Body of pancreas (tissue), 4 donors: ENCODE data around the gene GALNT17. TPM values are rescaled to one million over a fixed set of nuclear protein-coding genes. Genes with fewer than 3 reads are reported as not detected.

Source experiments
- ATAC-seq: fragments of 150-250 bp; one replicate; pipeline ENCODE4 v1.9.1; 2016
- DNase-seq, 4 donors: peaks; one replicate each; pipeline ENCODE4 v3.0.0-alpha.2; 2019
- H3K27ac ChIP-seq, 4 donors: fragments of 200-600 bp; sonication (generic); 1 replicate in 3 of 4; 2 replicates in 1 of 4; pipeline versions ENCODE4 v1.5.1 to v1.6.1; 2016 to 2019; ENCODE audit warnings: mild to moderate bottlenecking in 1 of 4, mixed read lengths in 1 of 4, moderate library complexity in 1 of 4
- H3K27me3 ChIP-seq, 2 donors: fragments of 200-600 bp; sonication (generic); one replicate each; pipeline ENCODE4 v1.6.0; 2016; ENCODE audit warnings: mild to moderate bottlenecking in 1 of 2
- H3K36me3 ChIP-seq, 2 donors: fragments of 200-600 bp; sonication (generic); replicated peaks in 1 of 2; 2 replicates each; pipeline ENCODE4 v1.5.1; 2016; ENCODE audit warnings: low read depth in 2 of 2; ENCODE audit not compliant: insufficient read depth in 1 of 2
- H3K4me1 ChIP-seq: fragments of 200-600 bp; sonication (generic); one replicate; pipeline ENCODE4 v1.6.0; 2016
- H3K4me3 ChIP-seq, 2 donors: fragments of 200-600 bp; sonication (generic); 1 replicate in 1 of 2; 2 replicates in 1 of 2; pipeline ENCODE4 v1.5.1; 2016 to 2019
- H3K9me3 ChIP-seq, 3 donors: fragments of 200-600 bp; sonication (generic); 1 replicate in 2 of 3; 2 replicates in 1 of 3; pipeline ENCODE4 v1.5.1; 2016
- CTCF ChIP-seq, 7 experiments: fragments of 450-650 bp in 4 of 7; fragments of 200-600 bp in 3 of 7; sonication (generic) in 3 of 7; IDR thresholded peaks; one replicate each; pipeline ENCODE4 v1.5.1; 2016 to 2019; ENCODE audit warnings: antibody characterized with exemption in 7 of 7
- POLR2A ChIP-seq, 3 donors: fragments of 450-650 bp; IDR thresholded peaks; one replicate each; pipeline ENCODE4 v1.6.1; 2016; ENCODE audit warnings: antibody characterized with exemption in 3 of 3, mild to moderate bottlenecking in 2 of 3
- WGBS, 2 donors: methylation state at CpG; one replicate each; pipeline ENCODE4 v1.1.5; 2017; 5-methylcytosine and 5-hydroxymethylcytosine counted together
- intact Hi-C: fragments of 100-400 bp; cut with DNase I; formaldehyde crosslinking; loops from one replicate; pipeline ENCODE4 v1.15.1; 2023
- total RNA-seq, 2 donors: library from RNA; depleted of rRNA; stranded (reverse); fragments of >200 nt; gene quantifications; one replicate each; pipeline ENCODE4 v1.1.0, GENCODE V29; 2016

Gene GALNT17
- total RNA-seq, 2 donors from 2014 or later, result 6.5 to 27.4 TPM

- WGBS, 2 donors, result 8 to 10% methylated on average over 5 of the region's 5 CpGs
- DNase-seq (no peak), ATAC-seq (no peak)
- H3K4me1 ChIP-seq, result no peaks in the 10 kb centered on the region
- H3K27ac ChIP-seq, result no peak overlapping the region
- H3K27me3 ChIP-seq, result no peaks in the 10 kb centered on the region
- H3K4me3 ChIP-seq, result no peak overlapping the region
- intact Hi-C loops, result no loop called here
- H3K9me3 ChIP-seq, result no peaks in the 10 kb centered on the region
- no peaks in the 10 kb centered on the region for H3K36me3 ChIP-seq
- no peak for TF ChIP-seq CTCF (IDR thresholded peaks at IDR 0.05)
- no peak for TF ChIP-seq POLR2A (IDR thresholded peaks at IDR 0.05)
Measured at GRCh38 chr7:71543396-71543795, 411.5 kb downstream of the GALNT17 start.

GRCh38 chr7:71544816-71545215 is 412.9 kb downstream of the GALNT17 start:
- H3K9me3 ChIP-seq, result no peaks in the 10 kb centered on the region
- no peak for DNase-seq
- H3K27ac ChIP-seq, result no peak overlapping the region
- TF ChIP-seq POLR2A (IDR thresholded peaks at IDR 0.05), result no peak
- no peak for TF ChIP-seq CTCF (IDR thresholded peaks at IDR 0.05)
- H3K4me1 ChIP-seq, result no peaks in the 10 kb centered on the region
- intact Hi-C loops, result no loop called here
- 72 to 86% methylated on average over 5 of the region's 5 CpGs for WGBS, 2 donors
- no peaks in the 10 kb centered on the region for H3K36me3 ChIP-seq
- no peak for ATAC-seq
- H3K27me3 ChIP-seq, result no peaks in the 10 kb centered on the region
- H3K4me3 ChIP-seq, result no peak overlapping the region

- ATAC-seq (no peak), DNase-seq (no peak)
- TF ChIP-seq POLR2A (IDR thresholded peaks at IDR 0.05), result no peak
- no peak for TF ChIP-seq CTCF (IDR thresholded peaks at IDR 0.05)
- Histone ChIP-seq H3K4me3 (no peak overlapping the region), H3K27me3 (no peaks in the 10 kb centered on the region), H3K27ac (no peak overlapping the region), H3K9me3 (no peaks in the 10 kb centered on the region), H3K4me1 (no peaks in the 10 kb centered on the region), H3K36me3 (no peaks in the 10 kb centered on the region)
- intact Hi-C loops, result no loop called here
- 95 to 96% methylated on average over 5 to 6 of the region's 6 CpGs for WGBS, 2 donors
Measured at GRCh38 chr7:71547426-71547825, 415.5 kb downstream of the GALNT17 start.

GRCh38 chr7:71548746-71549145 is 416.8 kb downstream of the GALNT17 start:
- Histone ChIP-seq H3K36me3 (no peaks in the 10 kb centered on the region), H3K27ac (no peak overlapping the region), H3K4me3 (no peak overlapping the region), H3K9me3 (no peaks in the 10 kb centered on the region), H3K4me1 (no peaks in the 10 kb centered on the region), H3K27me3 (no peaks in the 10 kb centered on the region)
- intact Hi-C loops, result no loop called here
- WGBS, 2 donors, result 82 to 96% methylated on average over 3 of the region's 3 CpGs
- no peak for ATAC-seq
- TF ChIP-seq POLR2A (IDR thresholded peaks at IDR 0.05) (no peak), CTCF (IDR thresholded peaks at IDR 0.05) (no peak)
- no peak for DNase-seq

- no peak overlapping the region for H3K27ac ChIP-seq
- intact Hi-C loops, result no loop called here
- ATAC-seq (no peak), DNase-seq (no peak)
- H3K4me1 ChIP-seq, result no peaks in the 10 kb centered on the region
- WGBS, 2 donors, result 62 to 95% methylated on average over 1 of the region's 1 CpG
- H3K36me3 ChIP-seq, result no peaks in the 10 kb centered on the region
- H3K9me3 ChIP-seq, result no peaks in the 10 kb centered on the region
- H3K27me3 ChIP-seq, result no peaks in the 10 kb centered on the region
- no peak for TF ChIP-seq POLR2A (IDR thresholded peaks at IDR 0.05)
- TF ChIP-seq CTCF (IDR thresholded peaks at IDR 0.05), result no peak
- H3K4me3 ChIP-seq, result no peak overlapping the region
Measured at GRCh38 chr7:71553306-71553705, 421.4 kb downstream of the GALNT17 start.
